WTC11 (cell line): ENCODE measurements around the gene ABHD6. TPM values are rescaled to one million over a fixed set of nuclear protein-coding genes. Genes with fewer than 3 reads are reported as not detected.

ENCODE experiments used
- ATAC-seq: fragments of 200-7000 bp; cut with Tn5 transposase; 2 replicates; pipeline ENCODE4 v1.10.0; 2021; ENCODE audit warnings: mild to moderate bottlenecking, moderate library complexity
- CTCF ChIA-PET: fragments of 300-600 bp; sonication (Branson Sonifier 250); formaldehyde crosslinking; loops from one replicate; lab custom pipeline; 2021; ENCODE audit warnings: antibody characterized with exemption; lab: Charles Lee
- POLR2A ChIA-PET: fragments of 350-600 bp; sonication (Branson Sonifier 250); formaldehyde crosslinking; loops from one replicate; lab custom pipeline; 2021; ENCODE audit warnings: antibody characterized with exemption; lab: Charles Lee
- DNase-seq: peaks from one replicate; pipeline ENCODE4 v3.0.0; 2021; ENCODE audit warnings: low spot score
- H3K27ac Mint-ChIP-seq: 2 replicates; pipeline ENCODE4 v1.8.0; 2021; ENCODE audit warnings: mixed read lengths
- H3K27me3 Mint-ChIP-seq: 2 replicates; pipeline ENCODE4 v1.8.0; 2021; ENCODE audit warnings: low read depth, mild to moderate bottlenecking, moderate library complexity, mixed read lengths
- H3K36me3 Mint-ChIP-seq: 2 replicates; pipeline ENCODE4 v1.8.0; 2021; ENCODE audit warnings: mixed read lengths
- H3K4me1 Mint-ChIP-seq: 2 replicates; pipeline ENCODE4 v1.8.0; 2022; ENCODE audit warnings: mixed read lengths
- H3K4me3 Mint-ChIP-seq: 2 replicates; pipeline ENCODE4 v1.8.0; 2021; ENCODE audit warnings: mild to moderate bottlenecking, moderate library complexity, mixed read lengths
- H3K9me3 Mint-ChIP-seq: 2 replicates; pipeline ENCODE4 v1.8.0; 2021; ENCODE audit warnings: mixed read lengths
- ATF1 ChIP-seq: sonication (generic); formaldehyde crosslinking; IDR thresholded peaks from 2 replicates; pipeline ENCODE4 v1.8.1; 2023; ENCODE audit warnings: mild to moderate bottlenecking, moderate library complexity, missing genetic modification reagents
- CBFB ChIP-seq: sonication (generic); formaldehyde crosslinking; IDR thresholded peaks from 2 replicates; pipeline ENCODE4 v1.8.1; 2022; ENCODE audit warnings: mild to moderate bottlenecking, low read depth, missing genetic modification reagents
- CREM ChIP-seq: sonication (generic); formaldehyde crosslinking; IDR thresholded peaks from 2 replicates; pipeline ENCODE4 v1.8.1; 2022; ENCODE audit warnings: mild to moderate bottlenecking, missing genetic modification reagents, moderate library complexity
- EMX1 ChIP-seq: fragments of 250-450 bp; sonication (Bioruptor Pico); IDR thresholded peaks from 2 replicates; pipeline ENCODE4 v1.8.0; 2021; ENCODE audit warnings: mild to moderate bottlenecking
- GTF2I ChIP-seq: fragments of 250-450 bp; sonication (Bioruptor Pico); conservative IDR thresholded peaks from 2 replicates; pipeline ENCODE4 v1.4.0; 2021; ENCODE audit warnings: mild to moderate bottlenecking
- NR2C2 ChIP-seq: sonication (generic); formaldehyde crosslinking; IDR thresholded peaks from 2 replicates; pipeline ENCODE4 v1.8.0; 2022; ENCODE audit warnings: mild to moderate bottlenecking, missing genetic modification reagents
- SOX15 ChIP-seq: fragments of 250-450 bp; sonication (Bioruptor Pico); IDR thresholded peaks from 2 replicates; pipeline ENCODE4 v1.9.0; 2021; ENCODE audit warnings: mild to moderate bottlenecking
- ZNF396 ChIP-seq: fragments of 250-450 bp; sonication (Bioruptor Pico); IDR thresholded peaks from 2 replicates; pipeline ENCODE4 v1.8.0; 2021; ENCODE audit warnings: mild to moderate bottlenecking, moderate library complexity, borderline replicate concordance
- total RNA-seq: library from RNA; stranded (reverse); gene quantifications from 3 replicates; pipeline ENCODE4 v1.2.3, GENCODE V29; 2021
- TF ChIP-seq, protein P1 (sequence below): sonication (generic); formaldehyde crosslinking; IDR thresholded peaks from 2 replicates; pipeline ENCODE4 v1.8.0; 2022; ENCODE audit warnings: mild to moderate bottlenecking, missing genetic modification reagents
- TF ChIP-seq, protein P2 (sequence below): sonication (generic); formaldehyde crosslinking; IDR thresholded peaks from 2 replicates; pipeline ENCODE4 v1.8.0; 2023; ENCODE audit warnings: missing genetic modification reagents, mild to moderate bottlenecking, borderline replicate concordance
- TF ChIP-seq, protein P3 (sequence below): sonication (generic); formaldehyde crosslinking; IDR thresholded peaks from 2 replicates; pipeline ENCODE4 v1.8.1; 2022; ENCODE audit warnings: missing genetic modification reagents, borderline replicate concordance
- TF ChIP-seq, protein P4 (sequence below): sonication (generic); formaldehyde crosslinking; IDR thresholded peaks from 2 replicates; pipeline ENCODE4 v1.8.0; 2022; ENCODE audit warnings: mild to moderate bottlenecking, missing genetic modification reagents
- TF ChIP-seq, protein P5 (sequence below): sonication (generic); formaldehyde crosslinking; IDR thresholded peaks from 2 replicates; pipeline ENCODE4 v1.8.0; 2023; ENCODE audit warnings: missing genetic modification reagents
- TF ChIP-seq, protein P6 (sequence below): sonication (generic); formaldehyde crosslinking; IDR thresholded peaks from 2 replicates; pipeline ENCODE4 v1.8.1; 2023; ENCODE audit warnings: mild to moderate bottlenecking, missing genetic modification reagents

The ABHD6 gene
- total RNA-seq, 1 experiment from 2014 or later: 5.4 TPM

DNA sequence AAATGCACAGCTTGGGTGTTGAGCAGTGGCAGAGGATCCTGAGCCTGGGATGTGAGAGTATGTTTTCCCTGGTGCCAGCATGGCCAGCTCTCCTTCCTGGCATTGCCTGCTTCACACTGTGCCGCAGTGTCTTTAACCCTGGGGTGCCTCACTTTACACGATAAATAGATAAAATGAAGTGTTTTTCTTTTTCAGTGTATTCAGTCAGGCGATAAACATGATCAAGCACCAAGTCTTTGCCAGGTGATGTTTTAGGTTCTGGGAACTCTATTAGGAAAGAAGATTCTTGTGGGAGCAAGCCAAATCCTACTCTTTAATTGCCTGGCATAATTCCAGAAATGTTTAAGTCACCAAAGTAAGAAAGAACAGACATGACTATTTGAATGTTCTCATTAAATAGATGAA, 14.0 kb downstream of the ABHD6 start:
- CTCF ChIA-PET: interaction anchor here (1.2 to 3.8 kb wide), 4 partner anchors 10 to 74 kb away, joined by 3 to 20 read pairs (median 14); partner anchors contain the start of genes HTD2 and RPP14
- H3K36me3 Mint-ChIP-seq: no peaks in the 10 kb centered on the region
- POLR2A ChIA-PET: interaction anchor here (0.6 kb wide), 1 partner anchor 20 kb away, joined by 3 read pairs; no protein-coding TSS in a partner anchor

DNA sequence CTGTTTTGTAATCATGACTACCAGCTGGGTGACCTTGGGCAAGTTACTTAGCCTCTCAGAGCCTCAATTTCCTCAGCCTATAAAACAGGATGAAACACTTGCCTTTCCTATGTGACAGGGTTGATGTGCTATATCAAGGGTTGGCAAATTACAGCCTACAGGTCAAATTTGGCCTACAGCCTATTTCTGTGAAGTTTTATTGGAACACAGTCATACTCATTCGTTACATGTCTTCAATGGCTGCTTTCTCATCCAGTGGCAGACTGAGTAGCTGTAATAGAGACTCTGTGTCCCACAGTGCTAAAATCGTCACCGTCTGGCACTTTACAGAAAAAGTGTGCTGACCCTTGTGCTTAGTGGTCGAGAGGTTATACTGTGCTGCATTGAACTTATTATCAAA, 16.6 kb downstream of the ABHD6 start:
- no peak overlapping the region for H3K27ac Mint-ChIP-seq
- H3K4me1 Mint-ChIP-seq: peaks cover 6% of the 10 kb centered on the region
- no peak overlapping the region for H3K4me3 Mint-ChIP-seq
- DNase-seq: no peak
- CTCF ChIA-PET: interaction anchor here (0.8 to 1.8 kb wide), 3 partner anchors 52 to 77 kb away, joined by 3 to 6 read pairs (median 4); partner anchors contain the start of genes HTD2 and RPP14
- TF ChIP-seq, protein P1, sequence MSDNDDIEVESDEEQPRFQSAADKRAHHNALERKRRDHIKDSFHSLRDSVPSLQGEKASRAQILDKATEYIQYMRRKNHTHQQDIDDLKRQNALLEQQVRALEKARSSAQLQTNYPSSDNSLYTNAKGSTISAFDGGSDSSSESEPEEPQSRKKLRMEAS (CRISPR knock-in tag): no peak
- TF ChIP-seq NR2C2 (CRISPR knock-in tag) (no peak), ATF1 (CRISPR knock-in tag) (no peak), ZNF396 (CRISPR knock-in tag) (no peak), EMX1 (no peak), CREM (CRISPR knock-in tag) (no peak), GTF2I (no peak), SOX15 (CRISPR knock-in tag) (no peak)
- TF ChIP-seq, protein P2, sequence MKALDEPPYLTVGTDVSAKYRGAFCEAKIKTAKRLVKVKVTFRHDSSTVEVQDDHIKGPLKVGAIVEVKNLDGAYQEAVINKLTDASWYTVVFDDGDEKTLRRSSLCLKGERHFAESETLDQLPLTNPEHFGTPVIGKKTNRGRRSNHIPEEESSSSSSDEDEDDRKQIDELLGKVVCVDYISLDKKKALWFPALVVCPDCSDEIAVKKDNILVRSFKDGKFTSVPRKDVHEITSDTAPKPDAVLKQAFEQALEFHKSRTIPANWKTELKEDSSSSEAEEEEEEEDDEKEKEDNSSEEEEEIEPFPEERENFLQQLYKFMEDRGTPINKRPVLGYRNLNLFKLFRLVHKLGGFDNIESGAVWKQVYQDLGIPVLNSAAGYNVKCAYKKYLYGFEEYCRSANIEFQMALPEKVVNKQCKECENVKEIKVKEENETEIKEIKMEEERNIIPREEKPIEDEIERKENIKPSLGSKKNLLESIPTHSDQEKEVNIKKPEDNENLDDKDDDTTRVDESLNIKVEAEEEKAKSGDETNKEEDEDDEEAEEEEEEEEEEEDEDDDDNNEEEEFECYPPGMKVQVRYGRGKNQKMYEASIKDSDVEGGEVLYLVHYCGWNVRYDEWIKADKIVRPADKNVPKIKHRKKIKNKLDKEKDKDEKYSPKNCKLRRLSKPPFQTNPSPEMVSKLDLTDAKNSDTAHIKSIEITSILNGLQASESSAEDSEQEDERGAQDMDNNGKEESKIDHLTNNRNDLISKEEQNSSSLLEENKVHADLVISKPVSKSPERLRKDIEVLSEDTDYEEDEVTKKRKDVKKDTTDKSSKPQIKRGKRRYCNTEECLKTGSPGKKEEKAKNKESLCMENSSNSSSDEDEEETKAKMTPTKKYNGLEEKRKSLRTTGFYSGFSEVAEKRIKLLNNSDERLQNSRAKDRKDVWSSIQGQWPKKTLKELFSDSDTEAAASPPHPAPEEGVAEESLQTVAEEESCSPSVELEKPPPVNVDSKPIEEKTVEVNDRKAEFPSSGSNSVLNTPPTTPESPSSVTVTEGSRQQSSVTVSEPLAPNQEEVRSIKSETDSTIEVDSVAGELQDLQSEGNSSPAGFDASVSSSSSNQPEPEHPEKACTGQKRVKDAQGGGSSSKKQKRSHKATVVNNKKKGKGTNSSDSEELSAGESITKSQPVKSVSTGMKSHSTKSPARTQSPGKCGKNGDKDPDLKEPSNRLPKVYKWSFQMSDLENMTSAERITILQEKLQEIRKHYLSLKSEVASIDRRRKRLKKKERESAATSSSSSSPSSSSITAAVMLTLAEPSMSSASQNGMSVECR (CRISPR knock-in tag): no peak
- TF ChIP-seq, protein P3, sequence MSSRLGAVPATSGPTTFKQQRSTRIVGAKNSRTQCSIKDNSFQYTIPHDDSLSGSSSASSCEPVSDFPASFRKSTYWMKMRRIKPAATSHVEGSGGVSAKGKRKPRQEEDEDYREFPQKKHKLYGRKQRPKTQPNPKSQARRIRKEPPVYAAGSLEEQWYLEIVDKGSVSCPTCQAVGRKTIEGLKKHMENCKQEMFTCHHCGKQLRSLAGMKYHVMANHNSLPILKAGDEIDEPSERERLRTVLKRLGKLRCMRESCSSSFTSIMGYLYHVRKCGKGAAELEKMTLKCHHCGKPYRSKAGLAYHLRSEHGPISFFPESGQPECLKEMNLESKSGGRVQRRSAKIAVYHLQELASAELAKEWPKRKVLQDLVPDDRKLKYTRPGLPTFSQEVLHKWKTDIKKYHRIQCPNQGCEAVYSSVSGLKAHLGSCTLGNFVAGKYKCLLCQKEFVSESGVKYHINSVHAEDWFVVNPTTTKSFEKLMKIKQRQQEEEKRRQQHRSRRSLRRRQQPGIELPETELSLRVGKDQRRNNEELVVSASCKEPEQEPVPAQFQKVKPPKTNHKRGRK (CRISPR knock-in tag): no peak
- TF ChIP-seq, protein P4, sequence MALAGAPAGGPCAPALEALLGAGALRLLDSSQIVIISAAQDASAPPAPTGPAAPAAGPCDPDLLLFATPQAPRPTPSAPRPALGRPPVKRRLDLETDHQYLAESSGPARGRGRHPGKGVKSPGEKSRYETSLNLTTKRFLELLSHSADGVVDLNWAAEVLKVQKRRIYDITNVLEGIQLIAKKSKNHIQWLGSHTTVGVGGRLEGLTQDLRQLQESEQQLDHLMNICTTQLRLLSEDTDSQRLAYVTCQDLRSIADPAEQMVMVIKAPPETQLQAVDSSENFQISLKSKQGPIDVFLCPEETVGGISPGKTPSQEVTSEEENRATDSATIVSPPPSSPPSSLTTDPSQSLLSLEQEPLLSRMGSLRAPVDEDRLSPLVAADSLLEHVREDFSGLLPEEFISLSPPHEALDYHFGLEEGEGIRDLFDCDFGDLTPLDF (CRISPR knock-in tag): no peak
- TF ChIP-seq, protein P5, sequence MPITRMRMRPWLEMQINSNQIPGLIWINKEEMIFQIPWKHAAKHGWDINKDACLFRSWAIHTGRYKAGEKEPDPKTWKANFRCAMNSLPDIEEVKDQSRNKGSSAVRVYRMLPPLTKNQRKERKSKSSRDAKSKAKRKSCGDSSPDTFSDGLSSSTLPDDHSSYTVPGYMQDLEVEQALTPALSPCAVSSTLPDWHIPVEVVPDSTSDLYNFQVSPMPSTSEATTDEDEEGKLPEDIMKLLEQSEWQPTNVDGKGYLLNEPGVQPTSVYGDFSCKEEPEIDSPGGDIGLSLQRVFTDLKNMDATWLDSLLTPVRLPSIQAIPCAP (CRISPR knock-in tag): no peak
- H3K27me3 Mint-ChIP-seq: no peaks in the 10 kb centered on the region
- POLR2A ChIA-PET: no interaction called here
- H3K9me3 Mint-ChIP-seq: no peaks in the 10 kb centered on the region
- H3K36me3 Mint-ChIP-seq: no peaks in the 10 kb centered on the region
- ATAC-seq: no peak

More for the DNA sequence above, 14.0 kb downstream of the ABHD6 start:
- no peak for TF ChIP-seq CBFB (CRISPR knock-in tag)
- TF ChIP-seq, protein P6, sequence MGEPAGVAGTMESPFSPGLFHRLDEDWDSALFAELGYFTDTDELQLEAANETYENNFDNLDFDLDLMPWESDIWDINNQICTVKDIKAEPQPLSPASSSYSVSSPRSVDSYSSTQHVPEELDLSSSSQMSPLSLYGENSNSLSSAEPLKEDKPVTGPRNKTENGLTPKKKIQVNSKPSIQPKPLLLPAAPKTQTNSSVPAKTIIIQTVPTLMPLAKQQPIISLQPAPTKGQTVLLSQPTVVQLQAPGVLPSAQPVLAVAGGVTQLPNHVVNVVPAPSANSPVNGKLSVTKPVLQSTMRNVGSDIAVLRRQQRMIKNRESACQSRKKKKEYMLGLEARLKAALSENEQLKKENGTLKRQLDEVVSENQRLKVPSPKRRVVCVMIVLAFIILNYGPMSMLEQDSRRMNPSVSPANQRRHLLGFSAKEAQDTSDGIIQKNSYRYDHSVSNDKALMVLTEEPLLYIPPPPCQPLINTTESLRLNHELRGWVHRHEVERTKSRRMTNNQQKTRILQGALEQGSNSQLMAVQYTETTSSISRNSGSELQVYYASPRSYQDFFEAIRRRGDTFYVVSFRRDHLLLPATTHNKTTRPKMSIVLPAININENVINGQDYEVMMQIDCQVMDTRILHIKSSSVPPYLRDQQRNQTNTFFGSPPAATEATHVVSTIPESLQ (CRISPR knock-in tag): no peak
- H3K4me1 Mint-ChIP-seq: peaks cover 6% of the 10 kb centered on the region
- no peak overlapping the region for H3K4me3 Mint-ChIP-seq
- ATAC-seq: no peak
- H3K27ac Mint-ChIP-seq: no peak overlapping the region
- no peak for DNase-seq
- no peaks in the 10 kb centered on the region for H3K9me3 Mint-ChIP-seq
- no peaks in the 10 kb centered on the region for H3K27me3 Mint-ChIP-seq
